Activated T-cell treated with anti-CD3 and anti-CD28 coated beads, Interleukin-2, amount 50 U/mL, for 24 hours (primary cell): ENCODE results near the gene CYP4F2.
A peak's percentile ranks its signal among the peaks of the same experiment; 100 is the strongest.
"Not testable (repeated sequence)": the region's sequence is repeated elsewhere in the genome, so short reads cannot be mapped to it uniquely, and the experiment has no call there.

Experiments
- DNase-seq: peaks from one replicate; pipeline ENCODE4 v3.0.0-alpha.2; 2020
- H3K27ac Mint-ChIP-seq: 2 replicates; pipeline ENCODE4 v1.8.0; 2020; ENCODE audit warnings: mild to moderate bottlenecking, mixed read lengths
- H3K27me3 Mint-ChIP-seq: 2 replicates; pipeline ENCODE4 v1.8.0; 2020; ENCODE audit warnings: mixed read lengths
- H3K36me3 Mint-ChIP-seq: 2 replicates; pipeline ENCODE4 v1.8.0; 2020; ENCODE audit warnings: low read depth, mixed read lengths
- H3K4me1 Mint-ChIP-seq: 2 replicates; pipeline ENCODE4 v1.8.0; 2020; ENCODE audit warnings: low read depth, mixed read lengths
- H3K4me3 Mint-ChIP-seq: 2 replicates; pipeline ENCODE4 v1.8.0; 2020; ENCODE audit warnings: mild to moderate bottlenecking, moderate library complexity, mixed read lengths
- H3K9me3 Mint-ChIP-seq: 2 replicates; pipeline ENCODE4 v1.8.0; 2020; ENCODE audit warnings: mixed read lengths

The CYP4F2 gene

GRCh38 chr19:15913830-15914229, 16.0 kb upstream of the CYP4F2 start:
- H3K9me3 Mint-ChIP-seq, result peaks cover 8% of the 10 kb centered on the region
- H3K27me3 Mint-ChIP-seq, result peaks cover 76% of the 10 kb centered on the region
- no peak overlapping the region for H3K27ac Mint-ChIP-seq
- peaks cover 3% of the 10 kb centered on the region for H3K4me1 Mint-ChIP-seq
- no peak for DNase-seq
- no peak overlapping the region for H3K4me3 Mint-ChIP-seq
- H3K36me3 Mint-ChIP-seq, result no peaks in the 10 kb centered on the region

GRCh38 chr19:15913384-15913783, 15.5 kb upstream of the CYP4F2 start:
- no peak overlapping the region for H3K4me3 Mint-ChIP-seq
- no peak for DNase-seq
- H3K9me3 Mint-ChIP-seq, result peaks cover 8% of the 10 kb centered on the region
- H3K27ac Mint-ChIP-seq, result no peak overlapping the region
- H3K27me3 Mint-ChIP-seq, result peaks cover 81% of the 10 kb centered on the region
- H3K4me1 Mint-ChIP-seq, result peaks cover 3% of the 10 kb centered on the region
- H3K36me3 Mint-ChIP-seq, result no peaks in the 10 kb centered on the region

- Mint-ChIP-seq H3K27me3 (peaks cover 77% of the 10 kb centered on the region), H3K27ac (no peak overlapping the region), H3K4me3 (no peak overlapping the region), H3K9me3 (peaks cover 8% of the 10 kb centered on the region), H3K4me1 (peaks cover 3% of the 10 kb centered on the region), H3K36me3 (no peaks in the 10 kb centered on the region)
- DNase-seq, result no peak
Measured at GRCh38 chr19:15911599-15912235, 13.8 kb upstream of the CYP4F2 start.

GRCh38 chr19:15905026-15905425, 7.2 kb upstream of the CYP4F2 start:
- Mint-ChIP-seq H3K36me3 (no peaks in the 10 kb centered on the region), H3K9me3 (no peaks in the 10 kb centered on the region), H3K27me3 (peaks cover 57% of the 10 kb centered on the region), H3K4me1 (peaks cover 6% of the 10 kb centered on the region), H3K4me3 (no peak overlapping the region), H3K27ac (no peak overlapping the region)
- no peak for DNase-seq

GRCh38 chr19:15902898-15903297, 5.0 kb upstream of the CYP4F2 start:
- H3K27ac Mint-ChIP-seq, H3K4me1 Mint-ChIP-seq, H3K4me3 Mint-ChIP-seq, DNase-seq, H3K9me3 Mint-ChIP-seq, H3K36me3 Mint-ChIP-seq: not testable (repeated sequence)
- peaks cover 50% of the 10 kb centered on the region for H3K27me3 Mint-ChIP-seq

- no peak overlapping the region for H3K27ac Mint-ChIP-seq
- peaks cover 9% of the 10 kb centered on the region for H3K4me1 Mint-ChIP-seq
- no peaks in the 10 kb centered on the region for H3K36me3 Mint-ChIP-seq
- DNase-seq, result no peak
- H3K9me3 Mint-ChIP-seq, result no peaks in the 10 kb centered on the region
- no peak overlapping the region for H3K4me3 Mint-ChIP-seq
- H3K27me3 Mint-ChIP-seq, result peaks cover 48% of the 10 kb centered on the region
Measured at GRCh38 chr19:15902254-15902653, 4.4 kb upstream of the CYP4F2 start.

- H3K9me3 Mint-ChIP-seq, result no peaks in the 10 kb centered on the region
- H3K27ac Mint-ChIP-seq, result no peak overlapping the region
- no peak for DNase-seq
- peaks cover 9% of the 10 kb centered on the region for H3K4me1 Mint-ChIP-seq
- H3K27me3 Mint-ChIP-seq, result peaks cover 38% of the 10 kb centered on the region
- peak overlapping the region; percentile 63 for H3K4me3 Mint-ChIP-seq
- H3K36me3 Mint-ChIP-seq, result no peaks in the 10 kb centered on the region
Measured at GRCh38 chr19:15900504-15900903, 2.6 kb upstream of the CYP4F2 start.

GRCh38 chr19:15900032-15900431, 2.2 kb upstream of the CYP4F2 start:
- not testable (repeated sequence) for H3K4me1 Mint-ChIP-seq, H3K9me3 Mint-ChIP-seq, DNase-seq, H3K27ac Mint-ChIP-seq, H3K36me3 Mint-ChIP-seq
- Mint-ChIP-seq H3K4me3 (peak overlapping the region; percentile 63), H3K27me3 (peaks cover 35% of the 10 kb centered on the region)

GRCh38 chr19:15899561-15899960, 1.7 kb upstream of the CYP4F2 start:
- not testable (repeated sequence) for H3K27ac Mint-ChIP-seq, DNase-seq, H3K36me3 Mint-ChIP-seq, H3K4me3 Mint-ChIP-seq, H3K4me1 Mint-ChIP-seq, H3K9me3 Mint-ChIP-seq
- peaks cover 30% of the 10 kb centered on the region for H3K27me3 Mint-ChIP-seq

- Mint-ChIP-seq H3K4me1 (peaks cover 9% of the 10 kb centered on the region), H3K36me3 (no peaks in the 10 kb centered on the region), H3K27ac (no peak overlapping the region), H3K27me3 (peaks cover 26% of the 10 kb centered on the region), H3K4me3 (no peak overlapping the region), H3K9me3 (no peaks in the 10 kb centered on the region)
- DNase-seq, result no peak
Measured at GRCh38 chr19:15897026-15897737, 692 bp downstream of the CYP4F2 start.

GRCh38 chr19:15895876-15896430, 1.9 kb downstream of the CYP4F2 start:
- H3K4me3 Mint-ChIP-seq, result no peak overlapping the region
- peaks cover 21% of the 10 kb centered on the region for H3K27me3 Mint-ChIP-seq
- H3K4me1 Mint-ChIP-seq, result peaks cover 9% of the 10 kb centered on the region
- DNase-seq, result no peak
- H3K27ac Mint-ChIP-seq, result no peak overlapping the region
- H3K9me3 Mint-ChIP-seq, result no peaks in the 10 kb centered on the region
- no peaks in the 10 kb centered on the region for H3K36me3 Mint-ChIP-seq

GRCh38 chr19:15894359-15894758, 3.5 kb downstream of the CYP4F2 start:
- Mint-ChIP-seq H3K9me3 (no peaks in the 10 kb centered on the region), H3K4me3 (no peak overlapping the region), H3K27me3 (peaks cover 11% of the 10 kb centered on the region), H3K4me1 (peaks cover under 1% of the 10 kb centered on the region), H3K27ac (no peak overlapping the region), H3K36me3 (no peaks in the 10 kb centered on the region)
- no peak for DNase-seq

- Mint-ChIP-seq H3K27ac (no peak overlapping the region), H3K9me3 (no peaks in the 10 kb centered on the region), H3K4me3 (no peak overlapping the region), H3K4me1 (no peaks in the 10 kb centered on the region), H3K27me3 (peaks cover 6% of the 10 kb centered on the region), H3K36me3 (no peaks in the 10 kb centered on the region)
- no peak for DNase-seq
Measured at GRCh38 chr19:15893477-15893876, 4.4 kb downstream of the CYP4F2 start.

- no peaks in the 10 kb centered on the region for H3K4me1 Mint-ChIP-seq
- DNase-seq, result no peak
Measured at GRCh38 chr19:15892012-15892411, 5.9 kb downstream of the CYP4F2 start.

GRCh38 chr19:15891434-15891833, 6.4 kb downstream of the CYP4F2 start:
- no peaks in the 10 kb centered on the region for H3K36me3 Mint-ChIP-seq
- no peak overlapping the region for H3K27ac Mint-ChIP-seq
- no peaks in the 10 kb centered on the region for H3K9me3 Mint-ChIP-seq
- H3K27me3 Mint-ChIP-seq, result no peaks in the 10 kb centered on the region
- H3K4me1 Mint-ChIP-seq, result no peaks in the 10 kb centered on the region
- no peak overlapping the region for H3K4me3 Mint-ChIP-seq
- DNase-seq, result no peak

More at GRCh38 chr19:15892012-15892411, 5.9 kb downstream of the CYP4F2 start:
- Mint-ChIP-seq H3K36me3 (no peaks in the 10 kb centered on the region), H3K4me3 (no peak overlapping the region), H3K9me3 (no peaks in the 10 kb centered on the region), H3K27ac (no peak overlapping the region), H3K27me3 (peaks cover 3% of the 10 kb centered on the region)
